Large intestine (tissue), 3 donors: ENCODE measurements around the gene MYOF. TPM values are rescaled to one million over a fixed set of nuclear protein-coding genes. Genes with fewer than 3 reads are reported as not detected.
A peak's percentile ranks its signal among the peaks of the same experiment; 100 is the strongest.

Experiments
- DNase-seq, 2 donors: peaks; one replicate each; pipeline versions ENCODE4 v3.0.0 to v3.0.0-alpha.2; 2013
- H3K27ac ChIP-seq: one replicate; pipeline ENCODE4 v1.5.1; 2013; ENCODE audit warnings: low read length
- H3K27me3 ChIP-seq: 2 replicates; pipeline ENCODE4 v1.6.1; 2013; ENCODE audit warnings: low read length; ENCODE audit not compliant: control insufficient read depth, insufficient read depth
- H3K36me3 ChIP-seq: 2 replicates; pipeline ENCODE4 v1.6.1; 2013; ENCODE audit warnings: low read length; ENCODE audit not compliant: control insufficient read depth, insufficient read depth
- H3K4me1 ChIP-seq: one replicate; pipeline ENCODE4 v1.6.1; 2013; ENCODE audit warnings: low read length; ENCODE audit not compliant: control insufficient read depth, insufficient read depth
- H3K4me3 ChIP-seq: one replicate; pipeline ENCODE4 v1.5.1; 2013; ENCODE audit warnings: low read length
- H3K9me3 ChIP-seq: one replicate; pipeline ENCODE4 v1.6.1; 2013; ENCODE audit warnings: mild to moderate bottlenecking, low read depth, low read length, moderate library complexity; ENCODE audit not compliant: control insufficient read depth
- WGBS: methylation state at CpG from one replicate; pipeline ENCODE4 v1.1.5; 2013; ENCODE audit warnings: low lambda C conversion rate; ENCODE audit not compliant: insufficient coverage; 5-methylcytosine and 5-hydroxymethylcytosine counted together
- polyA plus RNA-seq: library from polyadenylated mRNA; unstranded; fragments of 120-200 nt; gene quantifications from one replicate; pipeline ENCODE4 v1.2.1, GENCODE V29; 2013

The MYOF gene
- polyA plus RNA-seq, 1 donor = 31.6 TPM

GRCh38 chr10:93503075-93503474 is 20.9 kb upstream of the MYOF start:
- Histone ChIP-seq H3K36me3 (no peaks in the 10 kb centered on the region), H3K4me1 (no peaks in the 10 kb centered on the region), H3K4me3 (no peak overlapping the region), H3K27ac (no peak overlapping the region), H3K9me3 (no peaks in the 10 kb centered on the region), H3K27me3 (no peaks in the 10 kb centered on the region)
- 19% methylated on average over 5 of the region's 6 CpGs for WGBS
- DNase-seq = peak in 1 of 2 donors; percentile 20

DNA sequence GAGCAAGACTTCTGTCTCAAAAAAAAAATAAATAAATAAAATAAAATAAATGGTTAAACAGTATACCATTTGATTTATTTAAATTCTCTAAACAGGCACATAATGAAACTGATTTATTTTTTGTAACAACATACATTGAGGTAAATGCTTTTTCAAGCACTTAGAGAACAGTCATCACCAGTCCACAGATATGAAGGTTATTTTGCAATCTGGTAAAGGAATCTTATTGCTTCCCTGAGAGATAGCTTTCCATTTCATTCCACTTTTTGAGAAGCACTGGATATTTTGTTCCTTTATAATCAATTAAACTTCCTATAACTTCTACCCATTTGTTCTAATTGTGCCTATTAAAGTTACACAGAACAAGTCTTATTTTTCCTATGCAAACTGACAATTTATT is 19.5 kb upstream of the MYOF start:
- no peak overlapping the region for H3K4me3 ChIP-seq
- no peak for DNase-seq
- no peaks in the 10 kb centered on the region for H3K9me3 ChIP-seq
- H3K27ac ChIP-seq = no peak overlapping the region
- H3K36me3 ChIP-seq = no peaks in the 10 kb centered on the region
- peaks cover 3% of the 10 kb centered on the region for H3K4me1 ChIP-seq
- no peaks in the 10 kb centered on the region for H3K27me3 ChIP-seq

DNA sequence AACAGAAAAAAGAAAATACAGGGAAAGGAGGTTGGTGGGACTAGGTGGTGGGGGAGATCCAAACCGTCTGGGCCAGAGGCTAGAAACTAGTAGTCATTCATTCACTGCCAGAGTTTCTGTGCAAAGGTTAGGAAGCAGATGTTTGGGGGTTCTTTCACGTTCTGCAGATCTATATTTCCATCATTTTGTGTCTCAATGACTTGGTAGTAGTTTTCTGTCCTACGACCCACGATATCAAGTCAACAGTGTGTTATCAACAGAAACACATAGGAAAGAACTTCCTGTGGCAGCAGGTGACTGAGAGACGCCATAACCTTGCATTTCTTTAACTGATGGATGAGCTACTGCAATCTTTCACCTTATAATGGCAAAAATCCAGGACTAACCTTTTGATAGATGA is 16.0 kb upstream of the MYOF start:
- peak in 1 of 2 donors; percentile 6 for DNase-seq
- H3K9me3 ChIP-seq = no peaks in the 10 kb centered on the region
- no CpG with 5 or more reads among the region's 5 CpGs for WGBS
- no peak overlapping the region for H3K4me3 ChIP-seq
- H3K36me3 ChIP-seq = no peaks in the 10 kb centered on the region
- H3K27me3 ChIP-seq = peaks cover 3% of the 10 kb centered on the region
- no peak overlapping the region for H3K27ac ChIP-seq
- H3K4me1 ChIP-seq = peaks cover 4% of the 10 kb centered on the region

GRCh38 chr10:93496322-93497041 is 14.3 kb upstream of the MYOF start, which contains the start of gene CEP55:
TSS of gene CEP55 (plus strand) at chr10:93496612. CDS start at chr10:93500052, 3,440 bp downstream.
- no peaks in the 10 kb centered on the region for H3K36me3 ChIP-seq
- WGBS = 13% methylated on average over 3 of the region's 68 CpGs
- DNase-seq = peak; percentile 94 to 96
- peak within 1 kb of the TSS; percentile 66 for H3K4me3 ChIP-seq
- peak within 1 kb of the TSS; percentile 41 for H3K27ac ChIP-seq
- H3K4me1 ChIP-seq = peaks cover 4% of the 10 kb centered on the region
- H3K9me3 ChIP-seq = no peaks in the 10 kb centered on the region
- H3K27me3 ChIP-seq = peaks cover 3% of the 10 kb centered on the region

GRCh38 chr10:93495654-93496321 is 13.7 kb upstream of the MYOF start:
- peak overlapping the region; percentile 41 for H3K27ac ChIP-seq
- H3K4me3 ChIP-seq = peak overlapping the region; percentile 66
- peaks cover 3% of the 10 kb centered on the region for H3K27me3 ChIP-seq
- H3K36me3 ChIP-seq = no peaks in the 10 kb centered on the region
- no peaks in the 10 kb centered on the region for H3K9me3 ChIP-seq
- 10% methylated on average over 2 of the region's 28 CpGs for WGBS
- peaks cover 4% of the 10 kb centered on the region for H3K4me1 ChIP-seq
- peak in 1 of 2 donors; percentile 31 for DNase-seq

- Histone ChIP-seq H3K9me3 (no peaks in the 10 kb centered on the region), H3K27me3 (peaks cover 3% of the 10 kb centered on the region), H3K4me3 (no peak overlapping the region), H3K4me1 (peaks cover 4% of the 10 kb centered on the region), H3K36me3 (no peaks in the 10 kb centered on the region), H3K27ac (no peak overlapping the region)
- WGBS = no CpG with 5 or more reads among the region's 2 CpGs
- no peak for DNase-seq
These were observed 12.4 kb upstream of the MYOF start for GRCh38 chr10:93494494-93494893.

DNA sequence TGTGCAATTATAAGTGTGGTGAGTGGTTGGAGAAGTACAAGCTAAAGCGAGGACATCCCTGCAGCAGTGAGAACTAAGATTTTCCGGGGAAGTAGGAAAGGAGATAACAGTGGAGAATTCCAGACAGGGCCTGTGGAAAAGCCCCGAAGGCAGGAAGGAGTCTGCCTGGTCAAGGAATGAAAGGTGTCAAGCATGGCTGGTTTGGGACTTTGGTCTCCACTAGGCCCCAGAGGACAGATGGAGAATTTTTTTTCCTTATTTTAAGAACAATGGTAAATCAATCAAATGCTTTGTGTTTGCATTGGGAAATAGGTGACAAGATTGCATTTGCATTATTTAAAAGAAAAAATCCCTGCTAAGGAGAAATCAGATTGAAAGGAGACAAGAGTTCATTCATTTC is 11.0 kb upstream of the MYOF start:
- WGBS = 100% methylated on average over 1 of the region's 3 CpGs
- no peak overlapping the region for H3K27ac ChIP-seq
- no peak for DNase-seq
- no peak overlapping the region for H3K4me3 ChIP-seq
- no peaks in the 10 kb centered on the region for H3K36me3 ChIP-seq
- H3K9me3 ChIP-seq = no peaks in the 10 kb centered on the region
- peaks cover 3% of the 10 kb centered on the region for H3K27me3 ChIP-seq
- peaks cover 4% of the 10 kb centered on the region for H3K4me1 ChIP-seq

DNA sequence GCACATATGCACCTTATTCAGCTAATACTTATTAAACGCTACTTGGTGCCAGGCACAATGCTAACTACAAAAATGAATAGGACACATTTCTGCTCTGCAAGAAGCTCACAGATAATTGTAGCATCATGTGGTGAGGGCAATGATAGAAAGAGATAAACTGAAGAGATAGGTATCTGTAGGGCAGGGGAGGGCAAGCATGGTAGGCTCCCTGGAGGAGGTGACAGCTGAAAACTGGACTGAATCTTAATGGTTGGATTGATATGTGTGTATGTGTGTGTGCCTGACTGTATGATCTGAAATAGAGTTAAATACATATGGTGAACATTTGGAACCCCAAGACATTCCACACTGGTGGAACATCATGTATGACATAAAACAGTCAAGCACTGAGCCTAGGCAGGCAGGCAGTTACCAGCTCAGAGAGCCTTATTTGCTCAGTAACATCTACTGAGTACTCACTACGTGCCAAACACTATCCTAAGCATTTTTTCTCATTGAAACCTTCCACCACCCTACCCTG is 9.5 kb upstream of the MYOF start:
- no CpG with 5 or more reads among the region's 2 CpGs for WGBS
- Histone ChIP-seq H3K27ac (no peak overlapping the region), H3K4me3 (no peak overlapping the region), H3K36me3 (no peaks in the 10 kb centered on the region), H3K27me3 (peaks cover 3% of the 10 kb centered on the region), H3K9me3 (no peaks in the 10 kb centered on the region), H3K4me1 (peaks cover 1% of the 10 kb centered on the region)
- DNase-seq = no peak

DNA sequence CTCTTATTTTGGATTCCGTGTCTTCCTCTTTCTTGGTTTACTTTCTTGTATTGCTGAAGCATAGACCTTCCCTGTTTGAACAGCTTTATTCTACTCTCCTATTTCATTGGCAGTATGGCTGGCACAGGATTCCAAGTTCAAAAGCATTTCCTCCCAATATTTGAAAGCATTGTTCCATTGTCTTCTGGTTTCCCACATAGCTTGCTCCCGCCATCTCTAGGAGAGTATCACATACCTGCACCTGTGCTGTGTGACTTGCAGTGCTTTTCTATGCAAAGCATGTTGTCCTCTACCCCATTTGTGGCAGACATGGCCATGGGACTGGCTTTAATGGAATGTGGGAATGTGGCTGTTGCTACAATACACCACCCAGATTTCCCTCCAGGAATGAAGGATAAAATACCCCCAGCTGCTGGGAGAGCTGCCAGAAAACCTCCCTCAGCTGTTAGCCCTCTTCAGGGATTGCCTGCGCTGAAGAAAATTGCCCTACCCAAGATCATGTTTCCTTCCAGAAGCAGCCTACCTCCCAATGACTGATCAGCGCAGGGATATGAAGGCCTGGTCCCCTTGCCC is 6.9 kb upstream of the MYOF start:
- H3K4me3 ChIP-seq = no peak overlapping the region
- DNase-seq = no peak
- no peak overlapping the region for H3K27ac ChIP-seq
- H3K36me3 ChIP-seq = no peaks in the 10 kb centered on the region
- no peaks in the 10 kb centered on the region for H3K27me3 ChIP-seq
- no peaks in the 10 kb centered on the region for H3K9me3 ChIP-seq
- WGBS = 100% methylated on average over 1 of the region's 4 CpGs
- no peaks in the 10 kb centered on the region for H3K4me1 ChIP-seq

DNA sequence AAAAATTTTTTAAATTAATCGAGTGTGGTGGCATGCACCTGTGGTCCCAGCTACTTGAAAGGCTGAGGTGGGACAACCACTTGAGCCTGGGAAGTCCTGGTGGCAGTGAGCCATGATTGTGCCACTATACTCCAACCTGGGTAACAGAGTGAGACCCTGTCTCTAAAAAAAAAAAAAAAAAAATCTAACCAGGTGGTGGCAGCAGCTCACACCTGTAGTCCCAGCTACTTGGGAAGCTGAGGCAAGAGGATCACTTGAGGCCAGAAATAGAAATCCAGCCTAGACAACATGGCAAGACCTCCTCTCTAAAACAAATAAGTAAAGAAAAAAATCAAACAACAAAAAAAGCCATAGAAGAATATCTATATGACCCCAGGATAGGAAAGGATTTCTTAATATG is 3.6 kb upstream of the MYOF start:
- H3K27ac ChIP-seq = no peak overlapping the region
- H3K4me1 ChIP-seq = peaks cover 6% of the 10 kb centered on the region
- WGBS = no CpG with 5 or more reads among the region's 1 CpG

More for the DNA sequence above, 3.6 kb upstream of the MYOF start:
- no peaks in the 10 kb centered on the region for H3K36me3 ChIP-seq
- H3K9me3 ChIP-seq = no peaks in the 10 kb centered on the region
- no peak overlapping the region for H3K4me3 ChIP-seq
- DNase-seq = no peak
- H3K27me3 ChIP-seq = no peaks in the 10 kb centered on the region
